ENCODE measurements around the gene MBD3L2B.

Gene MBD3L2B

GRCh38 chr19:7013678-7014077, 7.6 kb downstream of the MBD3L2B start:
- in situ Hi-C loops (cut with HindIII; ENCODE audit: low sequenced_read_pairs): no loop called here

GRCh38 chr19:7010722-7011593, 10.3 kb downstream of the MBD3L2B start:
- in situ Hi-C loops (cut with HindIII; ENCODE audit: low sequenced_read_pairs): no loop called here

- in situ Hi-C loops (cut with HindIII; ENCODE audit: low sequenced_read_pairs): no loop called here
Measured at GRCh38 chr19:7007859-7008258, 13.4 kb downstream of the MBD3L2B start.

GRCh38 chr19:7006135-7006704, 15.0 kb downstream of the MBD3L2B start:
- in situ Hi-C loops (cut with HindIII; ENCODE audit: low sequenced_read_pairs): no loop called here

- in situ Hi-C loops (cut with HindIII; ENCODE audit: low sequenced_read_pairs): no loop called here
Measured at GRCh38 chr19:7004313-7004931, 16.8 kb downstream of the MBD3L2B start.

GRCh38 chr19:7000816-7001215, 20.4 kb downstream of the MBD3L2B start:
- in situ Hi-C loops (cut with HindIII; ENCODE audit: low sequenced_read_pairs): no loop called here

- in situ Hi-C loops (cut with HindIII; ENCODE audit: low sequenced_read_pairs): no loop called here
Measured at GRCh38 chr19:7000333-7000732, 20.9 kb downstream of the MBD3L2B start.

GRCh38 chr19:6999933-7000332, 21.3 kb downstream of the MBD3L2B start:
- in situ Hi-C loops (cut with HindIII; ENCODE audit: low sequenced_read_pairs): no loop called here

GRCh38 chr19:6997679-6998445, 23.4 kb downstream of the MBD3L2B start:
- in situ Hi-C loops (cut with HindIII; ENCODE audit: low sequenced_read_pairs): no loop called here

- in situ Hi-C loops (cut with HindIII; ENCODE audit: low sequenced_read_pairs): no loop called here
Measured at GRCh38 chr19:6996810-6997209, 24.4 kb downstream of the MBD3L2B start.

GRCh38 chr19:6995054-6995453, 26.2 kb downstream of the MBD3L2B start:
- in situ Hi-C loops (cut with HindIII; ENCODE audit: low sequenced_read_pairs): no loop called here

GRCh38 chr19:6988257-6988656, 33.0 kb downstream of the MBD3L2B start:
- in situ Hi-C loops (cut with HindIII; ENCODE audit: low sequenced_read_pairs): no loop called here

- in situ Hi-C loops (cut with HindIII; ENCODE audit: low sequenced_read_pairs): no loop called here
Measured at GRCh38 chr19:6987850-6988249, 33.4 kb downstream of the MBD3L2B start.

- in situ Hi-C loops (cut with HindIII; ENCODE audit: low sequenced_read_pairs): no loop called here
Measured at GRCh38 chr19:6983448-6983847, 37.8 kb downstream of the MBD3L2B start.

GRCh38 chr19:6979399-6979798, 41.8 kb downstream of the MBD3L2B start:
- in situ Hi-C loops (cut with HindIII; ENCODE audit: low sequenced_read_pairs): no loop called here

- in situ Hi-C loops (cut with HindIII; ENCODE audit: low sequenced_read_pairs): no loop called here
Measured at GRCh38 chr19:6976197-6976596, 45.0 kb downstream of the MBD3L2B start.

- in situ Hi-C loops (cut with HindIII; ENCODE audit: low sequenced_read_pairs): no loop called here
Measured at GRCh38 chr19:6971366-6971765, 49.9 kb downstream of the MBD3L2B start.

GRCh38 chr19:6970443-6970842, 50.8 kb downstream of the MBD3L2B start:
- in situ Hi-C loops (cut with HindIII; ENCODE audit: low sequenced_read_pairs): no loop called here

GRCh38 chr19:6970021-6970420, 51.2 kb downstream of the MBD3L2B start:
- in situ Hi-C loops (cut with HindIII; ENCODE audit: low sequenced_read_pairs): no loop called here

- in situ Hi-C loops (cut with HindIII; ENCODE audit: low sequenced_read_pairs): no loop called here
Measured at GRCh38 chr19:6969490-6969889, 51.7 kb downstream of the MBD3L2B start.
